Measurements from ENCODE around the gene PURA.

DNA sequence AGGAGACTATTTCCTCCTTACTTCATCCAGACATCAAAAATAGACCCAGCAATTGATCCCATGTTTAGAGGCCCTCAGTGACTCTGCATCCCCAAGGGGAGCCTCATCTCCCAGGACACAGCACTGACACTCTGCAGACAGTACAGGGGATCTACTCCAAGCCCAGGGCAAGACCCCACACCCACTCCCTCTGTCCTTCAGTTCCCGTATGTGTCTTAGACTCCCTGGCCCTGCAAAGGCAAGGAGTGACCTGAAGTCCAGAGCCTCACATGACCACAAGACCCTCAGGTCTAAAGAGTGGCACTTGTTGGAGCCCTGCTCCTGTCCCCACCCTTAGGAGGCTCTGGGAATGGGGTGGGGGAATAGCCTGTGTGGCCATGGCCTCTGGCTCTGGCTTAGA is 33.6 kb downstream of the PURA start:
- TF ChIP-seq, protein P1, sequence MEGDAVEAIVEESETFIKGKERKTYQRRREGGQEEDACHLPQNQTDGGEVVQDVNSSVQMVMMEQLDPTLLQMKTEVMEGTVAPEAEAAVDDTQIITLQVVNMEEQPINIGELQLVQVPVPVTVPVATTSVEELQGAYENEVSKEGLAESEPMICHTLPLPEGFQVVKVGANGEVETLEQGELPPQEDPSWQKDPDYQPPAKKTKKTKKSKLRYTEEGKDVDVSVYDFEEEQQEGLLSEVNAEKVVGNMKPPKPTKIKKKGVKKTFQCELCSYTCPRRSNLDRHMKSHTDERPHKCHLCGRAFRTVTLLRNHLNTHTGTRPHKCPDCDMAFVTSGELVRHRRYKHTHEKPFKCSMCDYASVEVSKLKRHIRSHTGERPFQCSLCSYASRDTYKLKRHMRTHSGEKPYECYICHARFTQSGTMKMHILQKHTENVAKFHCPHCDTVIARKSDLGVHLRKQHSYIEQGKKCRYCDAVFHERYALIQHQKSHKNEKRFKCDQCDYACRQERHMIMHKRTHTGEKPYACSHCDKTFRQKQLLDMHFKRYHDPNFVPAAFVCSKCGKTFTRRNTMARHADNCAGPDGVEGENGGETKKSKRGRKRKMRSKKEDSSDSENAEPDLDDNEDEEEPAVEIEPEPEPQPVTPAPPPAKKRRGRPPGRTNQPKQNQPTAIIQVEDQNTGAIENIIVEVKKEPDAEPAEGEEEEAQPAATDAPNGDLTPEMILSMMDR (IDR thresholded peaks at IDR 0.05; ENCODE audit: low read depth, low read length, missing input control) = no peak
- TF ChIP-seq, protein P2, sequence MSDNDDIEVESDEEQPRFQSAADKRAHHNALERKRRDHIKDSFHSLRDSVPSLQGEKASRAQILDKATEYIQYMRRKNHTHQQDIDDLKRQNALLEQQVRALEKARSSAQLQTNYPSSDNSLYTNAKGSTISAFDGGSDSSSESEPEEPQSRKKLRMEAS (IDR thresholded peaks at IDR 0.05) = no peak
- no peak for TF ChIP-seq JUND (IDR thresholded peaks at IDR 0.05)
- no peak for TF ChIP-seq SP1 (IDR thresholded peaks at IDR 0.05)
- TF ChIP-seq, protein P3, sequence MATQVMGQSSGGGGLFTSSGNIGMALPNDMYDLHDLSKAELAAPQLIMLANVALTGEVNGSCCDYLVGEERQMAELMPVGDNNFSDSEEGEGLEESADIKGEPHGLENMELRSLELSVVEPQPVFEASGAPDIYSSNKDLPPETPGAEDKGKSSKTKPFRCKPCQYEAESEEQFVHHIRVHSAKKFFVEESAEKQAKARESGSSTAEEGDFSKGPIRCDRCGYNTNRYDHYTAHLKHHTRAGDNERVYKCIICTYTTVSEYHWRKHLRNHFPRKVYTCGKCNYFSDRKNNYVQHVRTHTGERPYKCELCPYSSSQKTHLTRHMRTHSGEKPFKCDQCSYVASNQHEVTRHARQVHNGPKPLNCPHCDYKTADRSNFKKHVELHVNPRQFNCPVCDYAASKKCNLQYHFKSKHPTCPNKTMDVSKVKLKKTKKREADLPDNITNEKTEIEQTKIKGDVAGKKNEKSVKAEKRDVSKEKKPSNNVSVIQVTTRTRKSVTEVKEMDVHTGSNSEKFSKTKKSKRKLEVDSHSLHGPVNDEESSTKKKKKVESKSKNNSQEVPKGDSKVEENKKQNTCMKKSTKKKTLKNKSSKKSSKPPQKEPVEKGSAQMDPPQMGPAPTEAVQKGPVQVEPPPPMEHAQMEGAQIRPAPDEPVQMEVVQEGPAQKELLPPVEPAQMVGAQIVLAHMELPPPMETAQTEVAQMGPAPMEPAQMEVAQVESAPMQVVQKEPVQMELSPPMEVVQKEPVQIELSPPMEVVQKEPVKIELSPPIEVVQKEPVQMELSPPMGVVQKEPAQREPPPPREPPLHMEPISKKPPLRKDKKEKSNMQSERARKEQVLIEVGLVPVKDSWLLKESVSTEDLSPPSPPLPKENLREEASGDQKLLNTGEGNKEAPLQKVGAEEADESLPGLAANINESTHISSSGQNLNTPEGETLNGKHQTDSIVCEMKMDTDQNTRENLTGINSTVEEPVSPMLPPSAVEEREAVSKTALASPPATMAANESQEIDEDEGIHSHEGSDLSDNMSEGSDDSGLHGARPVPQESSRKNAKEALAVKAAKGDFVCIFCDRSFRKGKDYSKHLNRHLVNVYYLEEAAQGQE (IDR thresholded peaks at IDR 0.05) = no peak
- TF ChIP-seq GABPA (IDR thresholded peaks at IDR 0.05 in 1 of 2, conservative IDR thresholded peaks at IDR 0.05 in 1 of 2) = no peak

All from liver (tissue), 3 donors.